Measurements from ENCODE around the gene GALM. TPM values are rescaled to one million over a fixed set of nuclear protein-coding genes. Genes with fewer than 3 reads are reported as not detected.
A peak's percentile ranks its signal among the peaks of the same experiment; 100 is the strongest.

The GALM gene
- polyA plus RNA-seq, 1 donor (not counting 4 experiments of a cell fraction or from before 2014, with no cell fraction given): 1.2 TPM

DNA sequence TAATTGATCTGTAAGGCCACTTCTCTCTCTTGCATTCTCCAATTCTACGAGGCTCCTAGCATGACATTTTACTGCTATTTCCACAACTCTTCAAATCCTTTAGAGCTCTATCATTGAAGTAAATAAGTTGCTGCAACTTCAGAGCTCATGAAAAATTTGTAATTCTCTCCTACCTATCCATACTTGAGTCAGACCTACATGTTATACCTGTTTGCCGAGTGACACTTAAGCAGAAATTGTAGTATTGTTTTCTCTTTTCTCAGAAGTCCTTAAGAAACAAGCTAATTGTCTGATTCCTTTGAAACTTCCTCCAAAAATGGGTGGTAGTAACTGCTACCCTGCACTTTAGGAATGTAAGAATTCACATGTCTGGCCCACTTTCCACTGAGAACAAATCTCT is 26.1 kb downstream of the GALM start:
- Histone ChIP-seq H3K79me2 (ENCODE audit: control insufficient read depth, insufficient read depth, low read length) (no peaks in the 10 kb centered on the region), H3K4me2 (ENCODE audit: control insufficient read depth, extremely low read depth, insufficient read depth, low read depth, low read length) (no peak overlapping the region), H3K4me3 (ENCODE audit: control insufficient read depth in 2 of 3, extremely low read depth in 1 of 3, insufficient read depth in 2 of 3, low read depth in 1 of 3, low read length in 3 of 3) (no peak overlapping the region), H3K36me3 (ENCODE audit: control insufficient read depth in 2 of 2, extremely low read depth in 1 of 2, insufficient read depth in 2 of 2, low read length in 2 of 2) (no peaks in the 10 kb centered on the region), H2AFZ (ENCODE audit: control insufficient read depth, low read length) (no peak overlapping the region), H3K27me3 (ENCODE audit: control insufficient read depth, extremely low read depth, insufficient read depth, low read length) (no peaks in the 10 kb centered on the region), H3K27ac (ENCODE audit: control insufficient read depth, insufficient read depth, low read length) (no peak overlapping the region), H3K9me1 (ENCODE audit: control insufficient read depth, extremely low read depth, insufficient read depth, low read length) (no peaks in the 10 kb centered on the region), H3K4me1 (ENCODE audit: control insufficient read depth, extremely low read depth, insufficient read depth, low read length) (peaks cover 32% of the 10 kb centered on the region), H4K20me1 (ENCODE audit: control insufficient read depth, extremely low read depth, insufficient read depth, low read length) (no peaks in the 10 kb centered on the region), H3K9me3 (ENCODE audit: control insufficient read depth, low read depth, low read length) (no peaks in the 10 kb centered on the region), H3K9ac (ENCODE audit: control insufficient read depth, extremely low read depth, insufficient read depth, low read length) (no peak overlapping the region)
- DNase-seq (ENCODE audit: low read depth, low spot score): no peak
- no peak for FAIRE-seq
- no peak for TF ChIP-seq EZH2 (IDR thresholded peaks at IDR 0.05; ENCODE audit: low read length)
- dilution Hi-C loops (cut with MboI; ENCODE audit: extremely low pct_ligation_motif_present, low sequenced_read_pairs): no loop called here

- no peak overlapping the region for H3K9ac ChIP-seq (ENCODE audit: control insufficient read depth, extremely low read depth, insufficient read depth, low read length)
- no peak for DNase-seq (ENCODE audit: low read depth, low spot score)
- TF ChIP-seq EZH2 (IDR thresholded peaks at IDR 0.05; ENCODE audit: low read length): no peak
- TF ChIP-seq, protein P1, sequence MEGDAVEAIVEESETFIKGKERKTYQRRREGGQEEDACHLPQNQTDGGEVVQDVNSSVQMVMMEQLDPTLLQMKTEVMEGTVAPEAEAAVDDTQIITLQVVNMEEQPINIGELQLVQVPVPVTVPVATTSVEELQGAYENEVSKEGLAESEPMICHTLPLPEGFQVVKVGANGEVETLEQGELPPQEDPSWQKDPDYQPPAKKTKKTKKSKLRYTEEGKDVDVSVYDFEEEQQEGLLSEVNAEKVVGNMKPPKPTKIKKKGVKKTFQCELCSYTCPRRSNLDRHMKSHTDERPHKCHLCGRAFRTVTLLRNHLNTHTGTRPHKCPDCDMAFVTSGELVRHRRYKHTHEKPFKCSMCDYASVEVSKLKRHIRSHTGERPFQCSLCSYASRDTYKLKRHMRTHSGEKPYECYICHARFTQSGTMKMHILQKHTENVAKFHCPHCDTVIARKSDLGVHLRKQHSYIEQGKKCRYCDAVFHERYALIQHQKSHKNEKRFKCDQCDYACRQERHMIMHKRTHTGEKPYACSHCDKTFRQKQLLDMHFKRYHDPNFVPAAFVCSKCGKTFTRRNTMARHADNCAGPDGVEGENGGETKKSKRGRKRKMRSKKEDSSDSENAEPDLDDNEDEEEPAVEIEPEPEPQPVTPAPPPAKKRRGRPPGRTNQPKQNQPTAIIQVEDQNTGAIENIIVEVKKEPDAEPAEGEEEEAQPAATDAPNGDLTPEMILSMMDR (optimal IDR thresholded peaks at IDR 0.05 in 1 of 3, IDR thresholded peaks at IDR 0.05 in 1 of 3, conservative IDR thresholded peaks at IDR 0.05 in 1 of 3; ENCODE audit: extremely low read depth in 1 of 3, insufficient read depth in 2 of 3, low read length in 3 of 3): no peak
- H3K27me3 ChIP-seq (ENCODE audit: control insufficient read depth, extremely low read depth, insufficient read depth, low read length): no peaks in the 10 kb centered on the region
- no peak overlapping the region for H3K4me3 ChIP-seq (ENCODE audit: control insufficient read depth in 2 of 3, extremely low read depth in 1 of 3, insufficient read depth in 2 of 3, low read depth in 1 of 3, low read length in 3 of 3)
- FAIRE-seq: no peak
- no peaks in the 10 kb centered on the region for H4K20me1 ChIP-seq (ENCODE audit: control insufficient read depth, extremely low read depth, insufficient read depth, low read length)
- no peaks in the 10 kb centered on the region for H3K9me3 ChIP-seq (ENCODE audit: control insufficient read depth, low read depth, low read length)
- peak overlapping the region; percentile 46 for H3K4me2 ChIP-seq (ENCODE audit: control insufficient read depth, extremely low read depth, insufficient read depth, low read depth, low read length)
- H3K36me3 ChIP-seq (ENCODE audit: control insufficient read depth in 2 of 2, extremely low read depth in 1 of 2, insufficient read depth in 2 of 2, low read length in 2 of 2): no peaks in the 10 kb centered on the region
- dilution Hi-C loops (cut with MboI; ENCODE audit: extremely low pct_ligation_motif_present, low sequenced_read_pairs): no loop called here
- peak overlapping the region; percentile 18 for H2AFZ ChIP-seq (ENCODE audit: control insufficient read depth, low read length)
- H3K27ac ChIP-seq (ENCODE audit: control insufficient read depth, insufficient read depth, low read length): no peak overlapping the region
- H3K79me2 ChIP-seq (ENCODE audit: control insufficient read depth, insufficient read depth, low read length): no peaks in the 10 kb centered on the region
- H3K9me1 ChIP-seq (ENCODE audit: control insufficient read depth, extremely low read depth, insufficient read depth, low read length): no peaks in the 10 kb centered on the region
- H3K4me1 ChIP-seq (ENCODE audit: control insufficient read depth, extremely low read depth, insufficient read depth, low read length): peaks cover 32% of the 10 kb centered on the region
Observed at GRCh38 chr2:38692636-38693318, 26.9 kb downstream of the GALM start.
